Measurements from ENCODE around the gene ATG5. TPM values are rescaled to one million over a fixed set of nuclear protein-coding genes. Genes with fewer than 3 reads are reported as not detected.

The ATG5 gene
- polyA plus RNA-seq, 3 donors = 15.0 to 31.4 (median 29.9) TPM

- Histone ChIP-seq H2AFZ (ENCODE audit: insufficient read depth, low read depth, low read length, poor library complexity, severe bottlenecking) (no peak overlapping the region), H3K4me3 (replicated peaks in 1 of 3; ENCODE audit: low read depth in 2 of 3, low read length in 3 of 3) (no peak overlapping the region), H3K9me3 (replicated peaks in 1 of 2; ENCODE audit: control insufficient read depth in 1 of 2, insufficient read depth in 1 of 2, low read length in 2 of 2) (no peaks in the 10 kb centered on the region), H3K36me3 (replicated peaks in 1 of 2; ENCODE audit: control insufficient read depth in 1 of 2, insufficient read depth in 2 of 2, low read length in 2 of 2) (peaks cover 11 to 20% of the 10 kb centered on the region in 2 donors), H3K9ac (ENCODE audit: insufficient read depth, low read length, poor library complexity, severe bottlenecking) (no peak overlapping the region), H4K20me1 (ENCODE audit: insufficient read depth, low read length) (no peaks in the 10 kb centered on the region), H3K27ac (ENCODE audit: low read depth in 1 of 2, low read length in 2 of 2) (no peak overlapping the region), H3K79me2 (ENCODE audit: insufficient read depth, low read length) (no peaks in the 10 kb centered on the region), H3K4me1 (ENCODE audit: control insufficient read depth in 1 of 2, insufficient read depth in 2 of 2, low read length in 2 of 2) (no peaks in the 10 kb centered on the region), H3K4me2 (replicated peaks; ENCODE audit: extremely low read depth, low read length, poor library complexity, severe bottlenecking) (no peak overlapping the region), H3K27me3 (ENCODE audit: control insufficient read depth in 2 of 2, insufficient read depth in 2 of 2, low read length in 2 of 2) (no peaks in the 10 kb centered on the region)
- 100% methylated on average over 2 of the region's 3 CpGs for WGBS (ENCODE audit: insufficient coverage)
- intact Hi-C loops (cut with micrococcal nuclease) = no loop called here
- no peak for TF ChIP-seq CTCF (IDR thresholded peaks at IDR 0.05)
- no peak for DNase-seq
- Mint-ChIP-seq H3K4me1 (peaks cover 1% of the 10 kb centered on the region), H3K9me3 (no peaks in the 10 kb centered on the region), H3K27me3 (ENCODE audit: low read depth in 3 of 3) (no peaks in the 10 kb centered on the region), H3K4me3 (no peak overlapping the region), H3K36me3 (peaks cover 13 to 20% of the 10 kb centered on the region in 2 donors), H3K27ac (no peak overlapping the region)
Measured at GRCh38 chr6:106186172-106186571, 139.4 kb downstream of the ATG5 start.

DNA sequence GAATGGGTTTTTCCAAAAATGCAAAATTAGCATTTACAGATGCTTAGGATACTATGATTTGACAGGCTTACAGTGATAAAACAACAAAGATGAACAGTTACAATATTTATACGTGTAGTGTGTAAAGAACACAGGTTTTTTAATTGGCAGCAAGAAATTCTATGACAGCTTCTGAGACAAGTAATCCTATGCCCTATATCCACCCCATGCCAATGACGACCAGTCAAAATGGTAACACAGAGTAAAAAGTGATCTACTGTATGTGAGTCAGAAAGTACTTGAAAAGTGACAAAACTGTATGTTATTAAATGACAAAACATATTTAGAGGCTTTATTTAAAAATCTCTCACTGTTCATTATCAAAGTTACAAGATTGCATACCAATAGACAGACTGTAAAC is 139.9 kb downstream of the ATG5 start:
- peaks cover 11 to 20% of the 10 kb centered on the region in 2 donors for H3K36me3 ChIP-seq (replicated peaks in 1 of 2; ENCODE audit: control insufficient read depth in 1 of 2, insufficient read depth in 2 of 2, low read length in 2 of 2)
- Mint-ChIP-seq H3K9me3 (no peaks in the 10 kb centered on the region), H3K4me3 (no peak overlapping the region), H3K4me1 (peaks cover 1% of the 10 kb centered on the region), H3K27me3 (ENCODE audit: low read depth in 3 of 3) (no peaks in the 10 kb centered on the region), H3K36me3 (peaks cover 13 to 20% of the 10 kb centered on the region in 2 donors), H3K27ac (no peak overlapping the region)
- no peaks in the 10 kb centered on the region for H3K27me3 ChIP-seq (ENCODE audit: control insufficient read depth in 2 of 2, insufficient read depth in 2 of 2, low read length in 2 of 2)
- no peaks in the 10 kb centered on the region for H3K4me1 ChIP-seq (ENCODE audit: control insufficient read depth in 1 of 2, insufficient read depth in 2 of 2, low read length in 2 of 2)
- no CpG with 5 or more reads among the region's 2 CpGs for WGBS (ENCODE audit: insufficient coverage)
- H3K9ac ChIP-seq (ENCODE audit: insufficient read depth, low read length, poor library complexity, severe bottlenecking) = no peak overlapping the region
- DNase-seq = no peak
- no peak for TF ChIP-seq CTCF (IDR thresholded peaks at IDR 0.05)
- no peak overlapping the region for H3K4me3 ChIP-seq (replicated peaks in 1 of 3; ENCODE audit: low read depth in 2 of 3, low read length in 3 of 3)
- H2AFZ ChIP-seq (ENCODE audit: insufficient read depth, low read depth, low read length, poor library complexity, severe bottlenecking) = no peak overlapping the region
- intact Hi-C loops (cut with micrococcal nuclease) = no loop called here
- no peaks in the 10 kb centered on the region for H3K9me3 ChIP-seq (replicated peaks in 1 of 2; ENCODE audit: control insufficient read depth in 1 of 2, insufficient read depth in 1 of 2, low read length in 2 of 2)
- H4K20me1 ChIP-seq (ENCODE audit: insufficient read depth, low read length) = no peaks in the 10 kb centered on the region
- no peaks in the 10 kb centered on the region for H3K79me2 ChIP-seq (ENCODE audit: insufficient read depth, low read length)
- no peak overlapping the region for H3K4me2 ChIP-seq (replicated peaks; ENCODE audit: extremely low read depth, low read length, poor library complexity, severe bottlenecking)
- no peak overlapping the region for H3K27ac ChIP-seq (ENCODE audit: low read depth in 1 of 2, low read length in 2 of 2)

Data from CD14-positive monocyte (primary cell).